Stimulated activated effector memory CD8-positive, alpha-beta T cell treated with anti-CD3 and anti-CD28 coated beads, Interleukin-12 subunit alpha, Interleukin-12 subunit beta, amount 100 ng/mL, for 72 hours (primary cell): ENCODE measurements around the gene PRCP.

Experiments
- ATAC-seq: fragments of 150-1000 bp; cut with Tn5 transposase; 2 replicates; pipeline ENCODE4 v1.10.0; 2021
- DNase-seq, 2 donors: peaks; one replicate each; pipeline ENCODE4 v3.0.0; 2021 to 2022; ENCODE audit warnings: low spot score in 2 of 2
- H3K27ac Mint-ChIP-seq: one replicate; pipeline ENCODE4 v1.8.0; 2022; ENCODE audit warnings: mild to moderate bottlenecking, mixed read lengths
- H3K36me3 Mint-ChIP-seq: one replicate; pipeline ENCODE4 v1.8.0; 2022; ENCODE audit warnings: mild to moderate bottlenecking, mixed read lengths
- H3K4me1 Mint-ChIP-seq: one replicate; pipeline ENCODE4 v1.8.0; 2022; ENCODE audit warnings: mixed read lengths
- H3K4me3 Mint-ChIP-seq: one replicate; pipeline ENCODE4 v1.8.0; 2022; ENCODE audit warnings: mild to moderate bottlenecking, mixed read lengths
- H3K9me3 Mint-ChIP-seq: one replicate; pipeline ENCODE4 v1.8.0; 2022; ENCODE audit warnings: mixed read lengths

The PRCP gene

GRCh38 chr11:82802710-82803109 is 97.5 kb downstream of the PRCP start:
- ATAC-seq = no peak
- no peaks in the 10 kb centered on the region for H3K4me1 Mint-ChIP-seq
- H3K36me3 Mint-ChIP-seq = no peaks in the 10 kb centered on the region
- no peak for DNase-seq
- H3K9me3 Mint-ChIP-seq = no peaks in the 10 kb centered on the region
- no peak overlapping the region for H3K27ac Mint-ChIP-seq
- no peak overlapping the region for H3K4me3 Mint-ChIP-seq

- ATAC-seq = no peak
- Mint-ChIP-seq H3K4me3 (no peak overlapping the region), H3K9me3 (no peaks in the 10 kb centered on the region), H3K36me3 (no peaks in the 10 kb centered on the region), H3K27ac (no peak overlapping the region), H3K4me1 (no peaks in the 10 kb centered on the region)
- DNase-seq = no peak
Observed at GRCh38 chr11:82796998-82797961, 103.0 kb downstream of the PRCP start.

GRCh38 chr11:82794490-82794889 is 105.7 kb downstream of the PRCP start:
- no peaks in the 10 kb centered on the region for H3K9me3 Mint-ChIP-seq
- ATAC-seq (no peak), DNase-seq (no peak)
- no peak overlapping the region for H3K4me3 Mint-ChIP-seq
- no peaks in the 10 kb centered on the region for H3K4me1 Mint-ChIP-seq
- H3K27ac Mint-ChIP-seq = no peak overlapping the region
- H3K36me3 Mint-ChIP-seq = no peaks in the 10 kb centered on the region

- Mint-ChIP-seq H3K27ac (no peak overlapping the region), H3K4me3 (no peak overlapping the region), H3K36me3 (no peaks in the 10 kb centered on the region), H3K9me3 (no peaks in the 10 kb centered on the region), H3K4me1 (no peaks in the 10 kb centered on the region)
- ATAC-seq = no peak
- no peak for DNase-seq
Observed at GRCh38 chr11:82792822-82793569, 107.2 kb downstream of the PRCP start.

GRCh38 chr11:82792319-82792718 is 107.9 kb downstream of the PRCP start:
- Mint-ChIP-seq H3K36me3 (no peaks in the 10 kb centered on the region), H3K4me3 (no peak overlapping the region), H3K9me3 (no peaks in the 10 kb centered on the region), H3K4me1 (no peaks in the 10 kb centered on the region), H3K27ac (no peak overlapping the region)
- DNase-seq (no peak), ATAC-seq (no peak)

GRCh38 chr11:82791779-82792178 is 108.5 kb downstream of the PRCP start:
- DNase-seq = no peak
- Mint-ChIP-seq H3K4me3 (no peak overlapping the region), H3K9me3 (no peaks in the 10 kb centered on the region)

GRCh38 chr11:82790723-82791484 is 109.3 kb downstream of the PRCP start:
- Mint-ChIP-seq H3K4me1 (no peaks in the 10 kb centered on the region), H3K4me3 (no peak overlapping the region), H3K9me3 (no peaks in the 10 kb centered on the region), H3K27ac (no peak overlapping the region), H3K36me3 (no peaks in the 10 kb centered on the region)
- ATAC-seq = no peak
- DNase-seq = no peak

More at GRCh38 chr11:82791779-82792178, 108.5 kb downstream of the PRCP start:
- no peaks in the 10 kb centered on the region for H3K36me3 Mint-ChIP-seq
- ATAC-seq = peak; percentile 6
- H3K4me1 Mint-ChIP-seq = no peaks in the 10 kb centered on the region
- no peak overlapping the region for H3K27ac Mint-ChIP-seq

GRCh38 chr11:82787981-82788380 is 112.2 kb downstream of the PRCP start:
- Mint-ChIP-seq H3K4me3 (no peak overlapping the region), H3K4me1 (no peaks in the 10 kb centered on the region), H3K36me3 (no peaks in the 10 kb centered on the region), H3K27ac (no peak overlapping the region), H3K9me3 (no peaks in the 10 kb centered on the region)
- no peak for DNase-seq
- no peak for ATAC-seq

- H3K4me3 Mint-ChIP-seq = no peak overlapping the region
- no peaks in the 10 kb centered on the region for H3K4me1 Mint-ChIP-seq
- peaks cover 3% of the 10 kb centered on the region for H3K9me3 Mint-ChIP-seq
- H3K27ac Mint-ChIP-seq = no peak overlapping the region
- H3K36me3 Mint-ChIP-seq = no peaks in the 10 kb centered on the region
- DNase-seq (no peak), ATAC-seq (no peak)
Observed at GRCh38 chr11:82786836-82787235, 113.4 kb downstream of the PRCP start.

- Mint-ChIP-seq H3K9me3 (peaks cover 8% of the 10 kb centered on the region), H3K4me1 (no peaks in the 10 kb centered on the region), H3K36me3 (no peaks in the 10 kb centered on the region), H3K4me3 (no peak overlapping the region), H3K27ac (no peak overlapping the region)
- ATAC-seq (no peak), DNase-seq (no peak)
Observed at GRCh38 chr11:82786001-82786400, 114.2 kb downstream of the PRCP start.

- DNase-seq (no peak), ATAC-seq (no peak)
- Mint-ChIP-seq H3K27ac (no peak overlapping the region), H3K4me1 (no peaks in the 10 kb centered on the region), H3K36me3 (no peaks in the 10 kb centered on the region), H3K4me3 (no peak overlapping the region), H3K9me3 (peaks cover 10% of the 10 kb centered on the region)
Observed at GRCh38 chr11:82782825-82783374, 117.3 kb downstream of the PRCP start.

GRCh38 chr11:82778776-82779175 is 121.5 kb downstream of the PRCP start:
- H3K27ac Mint-ChIP-seq = no peak overlapping the region
- H3K4me3 Mint-ChIP-seq = no peak overlapping the region
- H3K4me1 Mint-ChIP-seq = no peaks in the 10 kb centered on the region
- peaks cover 20% of the 10 kb centered on the region for H3K9me3 Mint-ChIP-seq
- no peaks in the 10 kb centered on the region for H3K36me3 Mint-ChIP-seq
- DNase-seq (no peak), ATAC-seq (no peak)

GRCh38 chr11:82776377-82776776 is 123.9 kb downstream of the PRCP start:
- H3K27ac Mint-ChIP-seq = no peak overlapping the region
- H3K4me3 Mint-ChIP-seq = no peak overlapping the region
- ATAC-seq (no peak), DNase-seq (no peak)
- no peaks in the 10 kb centered on the region for H3K36me3 Mint-ChIP-seq
- H3K4me1 Mint-ChIP-seq = no peaks in the 10 kb centered on the region
- H3K9me3 Mint-ChIP-seq = peaks cover 16% of the 10 kb centered on the region

GRCh38 chr11:82775736-82776346 is 124.4 kb downstream of the PRCP start:
- Mint-ChIP-seq H3K36me3 (no peaks in the 10 kb centered on the region), H3K4me1 (no peaks in the 10 kb centered on the region), H3K4me3 (no peak overlapping the region), H3K9me3 (peaks cover 12% of the 10 kb centered on the region), H3K27ac (no peak overlapping the region)
- DNase-seq (no peak), ATAC-seq (peak; percentile 63)

- DNase-seq = no peak
- no peak overlapping the region for H3K27ac Mint-ChIP-seq
- no peak overlapping the region for H3K4me3 Mint-ChIP-seq
- H3K9me3 Mint-ChIP-seq = peaks cover 12% of the 10 kb centered on the region
- H3K36me3 Mint-ChIP-seq = no peaks in the 10 kb centered on the region
- no peaks in the 10 kb centered on the region for H3K4me1 Mint-ChIP-seq
- no peak for ATAC-seq
Observed at GRCh38 chr11:82775218-82775617, 125.0 kb downstream of the PRCP start.
